ENCODE results near the gene SST.

DNA sequence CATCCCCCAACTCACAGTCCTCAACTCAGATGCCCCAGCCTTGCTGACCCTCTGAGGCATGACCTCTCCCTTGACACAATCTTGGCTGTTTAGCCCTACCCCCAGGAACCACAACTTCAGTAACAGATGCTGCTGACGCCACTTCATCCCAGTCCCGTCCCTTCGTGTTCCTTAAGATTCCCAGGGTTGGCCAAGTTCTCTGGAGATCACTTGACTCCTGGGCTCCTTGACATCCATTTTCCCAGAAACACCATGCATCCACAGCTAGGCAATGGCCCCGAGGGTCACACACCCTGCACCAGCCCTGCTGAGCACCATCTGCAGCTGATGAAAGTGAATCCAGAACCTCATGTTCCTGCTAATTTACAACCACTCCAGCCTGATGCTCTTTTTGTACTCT is 25.3 kb upstream of the SST start:
- no peak for TF ChIP-seq POLR2A (IDR thresholded peaks at IDR 0.05)
- TF ChIP-seq, protein P1, sequence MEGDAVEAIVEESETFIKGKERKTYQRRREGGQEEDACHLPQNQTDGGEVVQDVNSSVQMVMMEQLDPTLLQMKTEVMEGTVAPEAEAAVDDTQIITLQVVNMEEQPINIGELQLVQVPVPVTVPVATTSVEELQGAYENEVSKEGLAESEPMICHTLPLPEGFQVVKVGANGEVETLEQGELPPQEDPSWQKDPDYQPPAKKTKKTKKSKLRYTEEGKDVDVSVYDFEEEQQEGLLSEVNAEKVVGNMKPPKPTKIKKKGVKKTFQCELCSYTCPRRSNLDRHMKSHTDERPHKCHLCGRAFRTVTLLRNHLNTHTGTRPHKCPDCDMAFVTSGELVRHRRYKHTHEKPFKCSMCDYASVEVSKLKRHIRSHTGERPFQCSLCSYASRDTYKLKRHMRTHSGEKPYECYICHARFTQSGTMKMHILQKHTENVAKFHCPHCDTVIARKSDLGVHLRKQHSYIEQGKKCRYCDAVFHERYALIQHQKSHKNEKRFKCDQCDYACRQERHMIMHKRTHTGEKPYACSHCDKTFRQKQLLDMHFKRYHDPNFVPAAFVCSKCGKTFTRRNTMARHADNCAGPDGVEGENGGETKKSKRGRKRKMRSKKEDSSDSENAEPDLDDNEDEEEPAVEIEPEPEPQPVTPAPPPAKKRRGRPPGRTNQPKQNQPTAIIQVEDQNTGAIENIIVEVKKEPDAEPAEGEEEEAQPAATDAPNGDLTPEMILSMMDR (IDR thresholded peaks at IDR 0.05) = no peak
